Endometrial microvascular endothelial cells (primary cell): ENCODE measurements around the gene MXD3. TPM values are rescaled to one million over a fixed set of nuclear protein-coding genes. Genes with fewer than 3 reads are reported as not detected.
"Not testable (repeated sequence)": the region's sequence is repeated elsewhere in the genome, so short reads cannot be mapped to it uniquely, and the experiment has no call there.

Experiments used
- in situ Hi-C: cut with HindIII; loops from 2 replicates; pipeline ENCODE4 v1.10.0; 2017; ENCODE audit warnings: low sequenced_read_pairs, low pct_unique_long_range_greater_than_20kb; ENCODE audit errors: inconsistent ontology term
- total RNA-seq: library from RNA; depleted of rRNA; stranded (reverse); fragments of >200 nt; gene quantifications from one replicate; pipeline ENCODE4 v1.2.3, GENCODE V29; 2015; ENCODE audit errors: inconsistent ontology term

MXD3 gene
- total RNA-seq, 1 donor from 2014 or later: 48.7 TPM

DNA sequence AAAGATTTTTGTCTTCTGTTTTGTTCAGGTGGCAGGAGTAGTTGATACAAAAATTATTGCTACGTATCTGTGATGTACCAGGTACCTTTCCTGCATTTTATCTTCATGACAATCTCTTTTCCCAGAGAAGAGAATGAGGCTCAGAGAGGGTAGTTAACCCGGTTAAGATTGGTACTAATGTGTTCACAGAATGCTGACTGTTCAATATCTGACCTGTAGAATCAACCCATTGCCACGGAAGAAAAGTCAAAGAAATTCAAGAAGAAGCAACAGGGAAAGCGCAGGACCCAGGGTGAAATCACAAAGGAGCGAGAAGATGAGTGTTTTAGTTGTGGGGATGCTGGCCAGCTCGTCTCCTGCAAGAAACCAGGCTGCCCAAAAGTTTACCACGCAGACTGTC is 20.0 kb downstream of the MXD3 start:
- in situ Hi-C loops: no loop called here

DNA sequence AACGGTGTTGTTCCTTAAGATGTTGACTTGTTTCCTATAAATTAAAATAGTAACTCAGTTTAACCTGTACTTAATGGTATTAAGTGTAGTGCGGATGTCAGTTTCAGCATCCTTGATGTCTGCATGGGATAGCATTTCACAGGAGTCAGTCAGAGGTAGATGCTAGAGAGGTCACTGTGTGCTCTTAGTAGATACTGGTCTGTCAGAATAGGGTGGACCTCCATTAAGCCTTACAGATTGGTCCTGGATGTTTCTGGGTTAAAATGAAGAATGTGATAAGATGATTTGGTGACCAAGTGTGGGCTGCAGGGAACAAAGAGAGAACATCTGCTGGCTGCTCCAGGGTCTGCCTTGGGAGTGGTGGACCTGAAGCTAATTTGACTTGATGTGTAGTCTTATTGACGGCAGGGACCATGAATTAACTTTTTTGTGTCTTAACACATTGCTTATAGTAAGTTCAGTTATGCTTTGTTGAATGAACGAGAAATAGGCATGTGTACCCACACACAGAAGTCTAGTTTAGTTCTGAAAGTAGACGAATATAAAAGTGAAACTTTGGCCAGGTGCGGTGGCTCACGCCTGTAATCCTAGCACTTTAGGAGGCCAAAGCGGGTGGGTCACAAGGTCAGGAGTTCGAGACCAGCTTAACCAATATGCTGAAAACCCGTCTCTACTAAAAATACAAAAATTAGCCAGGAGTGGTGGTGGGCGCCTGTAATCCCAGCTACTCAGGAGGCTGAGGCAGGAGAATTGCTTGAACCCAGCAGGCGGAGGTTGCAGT is 20.7 kb downstream of the MXD3 start:
- in situ Hi-C loops: no loop called here

DNA sequence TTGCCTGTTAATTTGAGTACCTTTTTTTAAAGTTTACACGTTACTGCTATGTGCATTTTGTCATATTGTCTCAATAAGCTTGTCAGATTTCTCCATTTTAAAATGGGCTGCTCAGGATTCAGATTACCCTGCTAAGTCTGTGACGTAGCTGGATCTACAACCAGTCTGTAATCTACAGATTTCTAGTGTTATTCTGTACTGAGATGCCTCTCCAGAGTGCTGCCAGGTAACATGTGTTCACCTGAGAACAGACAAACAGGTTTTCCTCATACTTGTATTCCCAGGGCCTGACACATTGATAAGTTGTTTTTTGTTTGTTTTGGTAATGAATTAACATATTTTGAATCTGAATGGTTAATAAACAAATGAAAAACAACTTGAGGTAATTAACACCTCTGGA is 23.5 kb downstream of the MXD3 start:
- in situ Hi-C loops: no loop called here

DNA sequence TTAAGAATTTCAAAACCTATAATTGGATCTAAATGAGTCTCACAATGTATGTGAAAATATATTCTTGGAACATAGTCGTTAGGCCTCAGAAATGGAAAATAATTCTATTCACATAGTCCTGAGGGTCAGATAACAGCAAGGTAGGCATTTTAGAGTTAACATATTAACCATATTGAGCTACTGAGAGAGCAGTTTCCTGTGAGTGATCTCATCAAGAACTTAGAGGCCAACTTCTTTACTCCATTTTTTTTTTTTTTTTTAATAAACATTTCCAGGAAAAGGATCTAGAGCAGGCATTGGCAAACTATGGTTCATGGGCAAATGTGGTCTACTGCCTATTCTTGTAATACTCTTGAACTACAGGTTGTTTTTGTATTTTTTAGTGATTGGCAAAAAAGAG is 34.8 kb downstream of the MXD3 start:
- in situ Hi-C loops: no loop called here

DNA sequence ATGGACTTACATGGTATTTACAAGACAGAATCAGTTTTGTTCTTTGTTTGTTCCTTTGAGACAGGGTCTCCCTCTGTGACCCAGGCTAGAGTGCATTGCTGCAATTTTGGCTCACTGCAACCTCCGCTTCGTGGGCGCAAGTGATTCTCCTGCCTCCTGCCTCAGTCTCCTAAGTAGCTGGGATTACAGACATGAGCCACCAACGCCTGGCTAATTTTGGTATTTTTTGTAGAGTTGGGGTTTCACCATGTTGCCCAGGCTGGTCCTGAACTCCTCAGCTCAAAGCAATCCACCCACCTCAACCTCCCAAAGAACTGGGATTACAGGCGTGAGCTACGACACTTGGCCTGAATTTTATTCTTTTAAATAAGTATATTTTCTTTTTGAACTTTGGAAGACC is 35.8 kb downstream of the MXD3 start:
- in situ Hi-C loops: no loop called here

DNA sequence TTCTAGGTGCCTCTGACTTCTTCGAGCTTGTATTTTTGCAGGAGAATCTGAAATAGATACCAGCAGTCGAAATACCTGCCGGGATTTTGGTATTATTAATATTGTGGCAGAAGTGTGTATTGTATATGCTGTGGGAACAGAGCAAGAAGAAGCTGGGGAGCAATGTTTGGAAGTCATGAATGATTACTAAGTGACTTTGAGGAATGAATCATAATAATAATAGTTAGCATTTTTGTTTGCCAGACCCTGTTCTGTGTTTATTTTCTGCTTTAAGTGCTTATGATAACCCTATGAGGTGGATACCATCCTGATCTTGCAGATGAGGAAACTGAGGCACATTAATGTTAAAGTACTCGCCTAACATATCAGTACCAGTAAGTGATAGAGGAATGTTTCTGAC is 40.6 kb downstream of the MXD3 start:
- in situ Hi-C loops: no loop called here

DNA sequence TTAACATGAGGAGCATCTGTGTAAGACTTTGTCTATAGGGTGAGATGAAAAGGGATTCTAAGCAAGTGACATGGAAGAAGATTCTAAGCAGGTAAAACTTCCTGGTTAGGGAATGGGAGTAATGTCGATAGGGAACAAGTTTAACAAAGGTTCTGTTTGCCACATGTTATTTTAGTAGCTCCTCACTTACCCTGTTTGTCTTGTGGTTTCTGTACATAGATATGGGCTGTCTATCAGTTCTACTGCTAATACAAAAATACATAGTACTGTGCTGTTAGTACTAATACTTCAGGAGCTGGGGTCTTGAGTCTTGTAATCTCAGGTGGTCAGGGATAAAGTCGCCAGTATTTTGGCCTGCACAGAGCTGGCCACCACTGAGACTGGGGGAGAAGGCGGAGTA is 41.0 kb downstream of the MXD3 start:
- in situ Hi-C loops: no loop called here

DNA sequence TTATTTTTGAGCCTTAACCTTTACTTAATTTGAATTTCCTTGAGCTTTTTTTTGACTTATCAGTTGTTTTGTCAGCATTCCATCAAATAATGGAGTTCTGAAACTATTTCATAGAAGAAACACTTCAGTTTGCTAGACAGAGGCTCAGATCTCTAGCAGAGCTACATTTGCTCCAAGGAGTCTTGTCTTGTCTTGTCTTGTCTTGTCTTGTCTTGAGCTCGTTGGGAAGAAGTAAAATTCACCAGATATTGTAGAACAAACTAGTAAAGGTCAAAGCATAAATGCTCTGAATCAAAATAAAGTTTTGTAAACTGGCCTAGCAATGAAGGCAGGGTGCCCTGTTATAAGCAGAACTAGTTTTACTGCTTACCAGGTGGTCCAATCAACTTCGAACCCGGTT is 41.7 kb downstream of the MXD3 start:
- in situ Hi-C loops: no loop called here

DNA sequence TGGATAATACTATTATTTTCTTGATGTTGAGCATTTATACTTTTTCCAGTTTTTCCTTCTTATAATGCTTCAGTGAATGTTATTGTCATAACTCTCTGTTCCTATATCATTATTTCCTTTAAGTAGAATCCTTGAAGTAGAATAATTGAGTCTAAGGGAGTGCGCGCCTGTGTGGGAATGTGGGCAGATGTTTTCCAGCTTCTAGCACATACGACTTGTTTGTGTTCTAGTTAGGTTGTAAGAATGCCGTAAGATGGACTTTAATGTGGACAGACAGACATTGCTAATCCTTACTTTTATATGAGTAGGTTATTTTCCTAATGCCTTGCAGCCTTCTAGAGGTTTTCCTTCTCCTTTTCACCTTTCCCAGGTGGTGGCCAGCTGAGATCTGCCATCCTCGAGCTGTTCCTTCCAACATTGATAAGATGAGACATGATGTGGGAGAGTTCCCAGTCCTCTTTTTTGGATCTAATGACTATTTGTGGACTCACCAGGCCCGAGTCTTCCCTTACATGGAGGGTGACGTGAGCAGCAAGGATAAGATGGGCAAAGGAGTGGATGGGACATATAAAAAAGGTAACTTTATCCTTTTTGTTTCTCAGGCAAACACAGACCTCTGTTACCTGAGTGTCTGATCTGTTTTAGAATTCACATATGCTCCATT is 42.3 kb downstream of the MXD3 start:
- in situ Hi-C loops: no loop called here

DNA sequence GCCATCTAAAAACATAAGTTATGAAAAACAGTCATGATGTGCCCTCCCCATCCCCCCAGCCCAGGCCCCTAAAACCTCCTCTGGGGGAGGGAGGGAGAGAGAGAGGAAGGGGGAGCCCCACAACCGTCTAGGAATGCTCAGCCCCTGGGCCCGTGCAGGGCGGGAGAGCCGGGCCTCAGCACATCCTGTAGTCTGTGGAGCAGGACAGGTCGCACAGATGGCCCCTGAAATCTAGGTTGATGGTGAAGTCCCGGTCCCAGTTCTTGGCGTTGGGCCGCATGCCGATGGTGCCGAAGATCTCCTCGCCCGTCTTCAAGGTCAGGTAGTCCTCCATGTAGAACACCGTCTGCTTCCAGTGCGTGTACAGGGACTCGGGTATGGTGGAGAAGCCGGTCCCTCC is 46.3 kb downstream of the MXD3 start:
- in situ Hi-C loops: no loop called here

DNA sequence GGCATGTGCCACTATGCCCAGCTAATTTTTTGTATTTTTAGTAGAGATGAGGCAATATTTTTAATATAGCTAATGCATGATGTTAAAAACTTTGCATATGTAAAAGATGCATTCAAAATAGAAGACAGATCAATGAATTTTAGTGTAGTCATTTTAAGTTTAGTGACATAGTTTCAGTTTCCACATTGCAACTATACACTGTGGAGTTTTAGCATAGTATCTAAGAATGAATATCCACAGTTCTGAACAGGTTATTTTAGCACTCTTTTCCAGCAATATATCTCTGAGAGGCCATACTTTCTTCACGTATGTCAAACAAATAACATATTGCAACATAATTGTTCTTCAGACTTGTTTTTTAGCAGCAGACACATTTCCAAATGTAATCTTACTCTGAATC is 47.5 kb downstream of the MXD3 start:
- in situ Hi-C loops: no loop called here

DNA sequence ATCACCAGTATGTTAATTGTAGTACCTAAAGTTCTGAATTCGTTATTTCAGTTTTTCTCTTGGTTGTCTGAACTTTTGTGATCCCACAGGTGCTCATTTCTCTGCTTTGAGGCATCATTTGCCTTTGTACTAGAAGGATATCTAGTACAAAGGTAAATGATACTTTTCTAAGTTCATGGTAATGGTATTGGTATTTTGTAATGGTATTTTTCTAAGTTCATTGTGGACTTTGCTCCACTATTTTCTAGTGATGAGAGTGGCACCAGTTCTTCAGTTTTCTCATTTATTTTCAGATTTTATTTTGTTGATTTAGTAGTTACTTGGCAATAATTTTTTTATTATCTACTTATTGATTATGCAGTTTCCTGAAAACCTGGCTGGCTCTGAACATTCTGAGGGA is 50.2 kb downstream of the MXD3 start:
- in situ Hi-C loops: no loop called here

DNA sequence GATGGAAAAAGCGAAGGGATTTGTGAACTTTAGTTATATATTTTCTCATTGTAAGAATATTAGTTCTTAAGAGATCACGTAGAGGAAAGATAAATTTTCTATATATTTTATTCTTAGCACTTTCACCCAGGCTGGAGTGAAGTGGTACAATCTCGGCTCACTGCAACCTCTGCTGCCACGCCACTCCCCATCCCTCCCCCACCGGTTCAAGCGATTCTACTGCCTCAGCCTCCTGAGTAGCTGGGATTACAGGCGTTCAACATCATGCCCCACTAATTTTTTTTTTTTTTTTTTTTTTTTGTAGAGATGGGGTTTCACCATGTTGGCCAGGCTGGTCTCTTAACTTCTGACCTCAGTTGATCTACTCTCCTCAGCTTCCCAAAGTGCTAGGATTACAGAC is 50.7 kb downstream of the MXD3 start:
- in situ Hi-C loops: no loop called here

DNA sequence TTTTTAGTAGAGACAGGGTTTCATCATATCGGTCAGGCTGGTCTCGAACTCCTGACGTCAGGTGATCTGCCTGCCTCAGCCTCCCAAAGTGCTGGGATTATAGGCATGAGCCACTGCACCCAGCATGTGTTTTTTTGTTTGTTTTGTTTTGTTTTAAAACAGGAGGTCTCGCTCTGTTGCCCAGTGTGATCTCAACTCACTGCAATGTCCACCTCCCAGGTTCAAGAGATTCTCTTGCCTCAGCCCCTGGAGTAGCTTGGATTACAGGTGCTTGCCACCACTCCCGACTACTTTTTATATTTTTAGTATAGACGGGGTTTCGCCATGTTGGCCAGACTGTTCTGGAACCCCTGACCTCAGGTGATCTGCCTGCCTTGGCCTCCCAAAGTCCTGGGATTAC is 53.0 kb downstream of the MXD3 start:
- in situ Hi-C loops: not testable (repeated sequence)

Other genes with a start within 250 kb of the MXD3 start
- not detected for gene FGFR4, start 225.0 kb downstream of the MXD3 start, total RNA-seq
- 34.3 TPM for gene NSD1, start 178.1 kb downstream of the MXD3 start, total RNA-seq
- gene RAB24, start 8.2 kb downstream of the MXD3 start, total RNA-seq: 20.3 TPM
- 226 TPM for gene PRELID1, start 8.1 kb downstream of the MXD3 start, total RNA-seq
- 318 TPM for gene LMAN2, start 39.8 kb upstream of the MXD3 start, total RNA-seq
- 7.2 TPM for gene RGS14, start 46.0 kb upstream of the MXD3 start, total RNA-seq
- gene SLC34A1, start 72.5 kb upstream of the MXD3 start, total RNA-seq: not detected
- not detected for gene PFN3, start 88.8 kb upstream of the MXD3 start, total RNA-seq
- 0.28 TPM for gene F12, start 97.7 kb upstream of the MXD3 start, total RNA-seq
- gene GRK6, start 114.8 kb upstream of the MXD3 start, total RNA-seq: 50.9 TPM
- 11.2 TPM for gene PRR7, start 134.9 kb upstream of the MXD3 start, total RNA-seq
- 286 TPM for gene DBN1, start 161.7 kb upstream of the MXD3 start, total RNA-seq
- 224 TPM for gene PDLIM7, start 185.7 kb upstream of the MXD3 start, total RNA-seq
- gene DOK3, start 197.9 kb upstream of the MXD3 start, total RNA-seq: 3.0 TPM
- 163 TPM for gene DDX41, start 205.1 kb upstream of the MXD3 start, total RNA-seq
- gene FAM193B, start 242.7 kb upstream of the MXD3 start, total RNA-seq: 32.3 TPM